Measurements from ENCODE around the gene MYL10.
"Not testable (repeated sequence)": the region's sequence is repeated elsewhere in the genome, so short reads cannot be mapped to it uniquely, and the experiment has no call there.

MYL10 gene

GRCh38 chr7:101617451-101618206, 11.5 kb downstream of the MYL10 start:
- DNase-seq, result no peak

DNA sequence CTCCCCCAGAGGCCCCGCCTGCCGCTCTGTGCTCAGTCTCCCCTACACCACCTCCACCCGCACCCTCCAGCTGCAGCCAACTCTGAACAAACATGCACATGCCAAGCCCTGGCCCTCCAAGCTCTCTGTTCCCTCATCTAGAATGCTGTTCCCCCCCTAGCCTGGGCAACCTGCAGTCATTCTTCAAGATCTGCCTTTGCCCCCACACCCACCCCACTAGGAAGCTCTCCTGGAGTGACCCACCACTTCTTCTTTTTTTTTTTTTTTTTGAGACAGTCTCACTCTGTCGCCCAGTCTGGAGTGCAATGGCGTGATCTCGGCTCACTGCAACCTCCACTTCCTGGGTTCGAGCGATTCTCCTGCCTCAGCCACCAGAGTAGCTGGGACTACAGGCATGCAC, 13.7 kb downstream of the MYL10 start:
- DNase-seq, result no peak

DNA sequence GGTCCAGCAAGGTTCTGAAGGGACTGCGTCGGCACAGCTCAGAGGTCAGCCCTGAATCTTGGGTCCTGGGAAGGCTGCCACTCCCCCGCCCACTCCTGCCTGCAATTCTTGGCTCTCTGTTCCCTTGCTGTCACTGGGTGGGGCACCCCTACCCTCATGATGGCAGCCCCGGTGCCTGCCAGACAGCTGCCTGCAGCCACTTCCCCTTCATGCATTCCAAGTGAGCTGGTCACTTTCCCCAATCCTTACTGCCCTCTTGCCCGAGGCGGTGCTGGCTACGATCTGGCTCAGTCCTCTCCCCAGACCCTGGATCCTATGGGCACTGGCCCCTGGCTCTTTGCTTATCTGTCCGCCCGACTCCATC, 14.2 kb downstream of the MYL10 start:
- no peak for DNase-seq

- DNase-seq, result no peak
Observed at GRCh38 chr7:101614098-101614938, 14.8 kb downstream of the MYL10 start.

DNA sequence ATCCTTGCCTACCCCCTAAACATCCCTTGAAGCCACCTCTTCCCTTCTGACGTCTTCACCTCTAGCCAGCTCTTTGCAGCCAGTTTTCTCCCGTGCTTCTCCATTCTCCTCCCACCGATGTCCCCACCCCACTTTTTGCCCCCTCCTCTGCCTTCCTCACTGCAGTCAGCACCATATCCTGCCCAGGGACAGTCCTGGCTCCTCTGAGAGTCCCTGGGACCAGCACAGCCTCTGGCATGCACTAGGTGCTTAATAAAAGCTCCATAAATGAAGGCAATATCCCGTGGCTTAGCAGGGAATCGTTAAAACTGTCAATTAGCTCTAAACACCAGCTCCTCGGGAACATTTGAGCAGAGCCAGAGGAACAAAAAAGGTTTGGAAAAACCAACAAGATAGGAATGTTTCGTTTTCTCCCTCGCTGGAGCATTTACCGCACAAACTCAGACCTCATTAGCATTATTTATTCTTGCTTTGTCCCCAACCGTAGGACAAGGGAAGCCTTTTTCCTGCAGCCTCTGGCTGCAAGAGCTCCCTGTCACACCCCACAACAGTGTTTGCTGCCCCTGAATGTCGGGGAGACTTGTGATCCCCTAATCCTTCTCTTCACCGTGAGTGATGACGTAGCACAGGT, 16.1 kb downstream of the MYL10 start:
- no peak for DNase-seq

GRCh38 chr7:101608772-101609713, 20.1 kb downstream of the MYL10 start:
- no peak for DNase-seq

DNA sequence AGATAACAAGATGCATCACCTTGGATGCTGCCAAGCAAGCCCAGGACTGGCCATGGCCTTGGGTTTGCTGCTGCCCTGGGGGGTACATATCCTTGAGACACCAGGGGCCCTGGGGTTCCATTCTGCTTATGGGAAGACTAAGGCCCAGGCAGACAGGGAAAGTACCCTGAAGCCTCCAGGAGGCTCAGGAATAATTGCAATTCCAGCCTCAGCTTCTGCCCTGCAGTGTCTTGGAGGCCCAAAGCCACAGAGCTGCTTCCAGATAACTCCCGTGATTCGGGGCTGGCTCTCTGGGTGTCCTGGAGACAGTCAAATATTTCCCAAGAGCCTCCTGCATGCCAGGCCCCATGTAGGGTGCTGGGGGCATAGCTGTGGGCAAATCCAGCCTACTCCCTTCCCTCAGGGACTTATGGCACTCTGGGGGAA, 22.6 kb downstream of the MYL10 start:
- no peak for DNase-seq

DNA sequence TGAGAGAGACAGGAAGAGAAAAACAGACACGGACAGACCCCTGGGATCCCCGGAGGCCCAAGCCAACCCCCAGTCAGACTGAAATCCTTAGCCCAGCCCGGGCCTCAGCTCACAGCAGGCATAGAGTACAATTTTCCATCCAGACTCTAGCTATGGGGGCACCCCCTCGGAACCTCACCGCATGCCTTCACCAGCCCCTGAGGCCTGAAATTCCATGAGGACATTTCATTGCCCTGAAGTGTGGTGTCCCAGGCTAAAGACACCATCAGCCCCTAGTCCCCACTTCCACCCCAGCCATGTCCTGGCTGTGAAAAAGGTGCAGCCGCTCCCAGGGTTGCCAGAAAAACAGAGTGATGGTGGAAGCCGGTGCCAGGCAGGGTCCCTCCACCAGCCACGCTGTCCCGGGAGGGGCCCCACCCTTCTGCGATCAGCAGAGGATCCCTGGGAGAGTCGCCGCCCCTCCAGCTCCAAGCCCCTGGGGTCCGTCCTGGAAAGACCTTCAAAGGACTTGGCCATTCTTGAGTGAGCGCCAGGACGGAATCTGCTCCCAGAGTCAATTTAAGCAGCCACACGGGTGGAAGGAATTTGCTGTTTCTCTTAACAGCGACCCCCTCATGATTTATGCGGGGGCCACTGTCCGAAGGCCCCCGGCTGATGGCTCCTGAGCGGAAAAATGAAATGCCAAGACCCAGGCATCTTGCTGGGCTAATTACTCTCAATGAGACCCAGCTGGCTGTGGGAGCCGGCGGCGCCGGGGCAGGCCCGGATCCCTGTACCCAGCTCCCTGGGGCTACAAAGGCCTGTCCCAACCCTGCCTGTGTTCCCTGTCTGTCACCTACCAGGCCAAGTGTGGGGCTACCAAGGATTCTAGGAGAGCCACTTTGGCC, 23.2 kb downstream of the MYL10 start:
- DNase-seq, result no peak

- not testable (repeated sequence) for DNase-seq
Observed at GRCh38 chr7:101604934-101605332, 24.2 kb downstream of the MYL10 start.

GRCh38 chr7:101604331-101604933, 24.7 kb downstream of the MYL10 start:
- DNase-seq, result no peak

GRCh38 chr7:101602484-101603241, 26.4 kb downstream of the MYL10 start:
- peak; percentile 56 to 59 for DNase-seq

GRCh38 chr7:101602082-101602481, 27.0 kb downstream of the MYL10 start:
- DNase-seq, result no peak

DNA sequence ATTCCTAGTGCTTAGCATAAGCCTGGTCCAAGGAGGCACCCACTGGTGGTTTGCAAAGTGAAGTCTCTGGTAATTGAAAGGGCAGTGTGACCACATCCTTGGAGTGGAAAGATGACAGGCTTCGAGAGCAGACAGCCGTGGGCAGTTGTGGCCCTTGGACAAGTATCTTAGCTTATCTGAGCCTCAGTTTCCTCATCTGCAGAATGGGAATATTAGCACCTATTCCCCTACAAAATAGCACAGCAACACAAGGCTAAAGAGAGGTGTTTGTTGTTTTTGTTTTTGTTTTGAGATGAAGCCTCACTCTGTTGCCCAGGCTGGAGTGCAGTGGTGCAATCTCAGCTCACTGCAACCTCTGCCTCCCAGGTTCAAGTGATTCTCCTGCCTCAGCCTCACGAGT, 29.3 kb downstream of the MYL10 start:
- no peak for DNase-seq

DNA sequence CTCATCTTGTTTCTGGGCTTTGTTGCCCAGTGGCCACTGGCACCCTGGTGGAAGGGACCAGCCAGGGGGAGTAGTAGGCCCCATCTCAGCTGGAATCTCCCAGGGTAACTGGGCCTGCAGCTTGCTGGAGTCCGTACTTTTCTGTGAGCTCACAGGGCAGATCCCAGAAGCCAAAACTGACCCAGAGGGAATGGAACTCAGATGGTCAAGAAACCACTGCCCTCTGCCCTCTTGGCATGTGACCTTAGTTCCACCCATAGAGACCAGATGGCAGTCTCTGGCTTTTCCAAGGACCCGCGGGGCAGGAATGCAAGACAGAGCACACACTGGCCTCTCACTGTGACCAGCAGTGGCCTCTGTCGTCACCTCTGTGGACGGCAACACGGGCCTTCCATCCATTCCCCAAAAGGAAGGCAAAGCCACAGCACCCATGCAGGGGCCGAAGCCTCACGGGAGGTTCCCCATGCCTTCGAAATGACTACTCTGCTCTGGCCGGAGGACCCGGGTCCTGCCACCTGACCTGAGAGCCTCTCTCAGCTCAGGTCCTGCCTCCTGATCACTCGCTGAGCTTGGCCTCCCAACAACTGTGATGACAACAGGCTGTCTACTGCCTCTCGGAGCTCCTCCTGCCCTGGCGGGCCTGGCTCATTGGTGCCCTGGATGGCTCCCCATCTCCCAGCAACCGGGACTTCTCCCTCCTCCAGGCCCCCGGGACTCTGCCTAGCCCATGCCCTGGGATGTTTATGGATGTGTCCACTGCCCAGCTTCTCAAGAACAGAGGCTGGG, 29.9 kb downstream of the MYL10 start:
- DNase-seq, result no peak

DNA sequence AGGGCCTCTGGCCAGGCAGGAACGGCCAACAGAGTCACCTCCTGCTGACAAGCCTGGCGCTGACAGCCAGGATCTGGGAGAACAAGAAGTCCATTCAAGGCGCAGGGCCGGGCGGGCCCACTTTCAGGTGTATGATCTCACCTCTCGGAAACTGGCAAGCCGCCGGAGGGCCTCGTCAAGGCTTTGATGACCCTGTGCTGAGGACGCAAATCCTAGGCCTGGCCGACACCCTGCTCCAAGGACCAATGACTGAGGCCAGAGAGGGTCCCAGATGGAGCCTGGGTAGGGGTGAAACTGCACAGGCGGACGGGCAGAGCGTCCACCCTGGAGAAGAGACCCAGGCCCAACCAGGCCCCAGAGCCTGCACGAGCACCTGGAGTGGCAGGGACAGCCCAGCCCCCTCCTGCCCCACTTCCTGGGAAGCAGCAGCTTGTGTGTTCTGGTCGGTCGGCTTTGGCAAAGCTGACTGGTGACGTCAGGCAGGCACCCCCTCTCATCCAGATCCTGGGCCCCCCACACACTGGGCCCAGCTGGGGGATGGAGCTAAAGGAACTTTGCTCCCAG, 30.6 kb downstream of the MYL10 start:
- DNase-seq, result no peak

DNA sequence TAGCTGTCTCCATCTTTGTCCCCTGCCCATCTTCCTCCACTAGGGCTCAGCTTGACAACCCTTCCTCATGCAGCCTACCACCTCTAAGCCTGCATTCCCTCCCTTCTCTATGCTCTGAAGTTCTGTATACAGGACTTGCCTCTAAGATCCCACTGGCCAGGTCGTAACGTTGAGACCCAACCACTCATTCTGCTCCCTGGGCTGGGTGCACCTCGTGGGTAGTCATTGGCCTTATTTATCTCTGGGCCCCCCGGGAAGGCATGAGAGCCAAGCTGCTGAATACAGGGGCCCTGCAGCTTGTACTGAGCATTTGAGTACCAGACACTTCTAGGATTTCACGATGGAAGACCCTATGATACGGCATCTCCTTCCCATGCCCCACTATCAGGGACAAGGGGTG, 31.2 kb downstream of the MYL10 start:
- no peak for DNase-seq

GRCh38 chr7:101596898-101597297, 32.2 kb downstream of the MYL10 start:
- DNase-seq, result no peak

GRCh38 chr7:101595766-101596537, 33.1 kb downstream of the MYL10 start:
- no peak for DNase-seq

Data from activated CD4-positive, alpha-beta T cell treated with anti-CD3 and anti-CD28 coated beads, Interleukin-2, amount 50 U/mL, for 4 hours (primary cell).